Erythroblast (primary cell): ENCODE measurements around the gene ACY1.
A peak's percentile ranks its signal among the peaks of the same experiment; 100 is the strongest.

ENCODE experiments used
- GATA1 ChIP-seq: IDR thresholded peaks from 2 replicates; pipeline ENCODE4 v1.6.1; 2011; ENCODE audit warnings: low read depth, mild to moderate bottlenecking, control low read depth, low read length, moderate library complexity
- POLR2A ChIP-seq: IDR thresholded peaks from 2 replicates; pipeline ENCODE4 v1.6.1; 2011; ENCODE audit warnings: mild to moderate bottlenecking, low read length

- peak; percentile 69 for TF ChIP-seq POLR2A
- TF ChIP-seq GATA1: no peak
These were observed at the start of gene ACY1 for GRCh38 chr3:51982838-51983577.
